Neural crest cell (in vitro differentiated cells): ENCODE measurements around the gene ATG5. TPM values are rescaled to one million over a fixed set of nuclear protein-coding genes. Genes with fewer than 3 reads are reported as not detected.

Experiments used
- DNase-seq: peaks from one replicate; pipeline ENCODE4 v3.0.0; 2021; ENCODE audit warnings: low read depth, mixed read lengths, low spot score
- H3K27ac Mint-ChIP-seq: one replicate; pipeline ENCODE4 v1.8.0; 2021; ENCODE audit warnings: mild to moderate bottlenecking, mixed read lengths; ENCODE audit not compliant: unreplicated experiment
- H3K27me3 Mint-ChIP-seq: 2 replicates; pipeline ENCODE4 v1.8.0; 2021; ENCODE audit warnings: low read depth, mild to moderate bottlenecking, mixed read lengths
- H3K36me3 Mint-ChIP-seq: 2 replicates; pipeline ENCODE4 v1.8.0; 2021; ENCODE audit warnings: low read depth, mild to moderate bottlenecking, mixed read lengths
- H3K4me1 Mint-ChIP-seq: 2 replicates; pipeline ENCODE4 v1.8.0; 2021; ENCODE audit warnings: mixed read lengths
- H3K4me3 Mint-ChIP-seq: one replicate; pipeline ENCODE4 v1.8.0; 2021; ENCODE audit warnings: mild to moderate bottlenecking, mixed read lengths
- H3K9me3 Mint-ChIP-seq: 2 replicates; pipeline ENCODE4 v1.8.0; 2021; ENCODE audit warnings: mixed read lengths
- CTCF ChIP-seq: fragments of 200-600 bp; sonication (generic); conservative IDR thresholded peaks from 2 replicates; pipeline ENCODE4 v1.5.0; 2021; ENCODE audit warnings: antibody characterized with exemption, mild to moderate bottlenecking
- total RNA-seq: library from RNA; stranded (reverse); gene quantifications from 2 replicates; pipeline ENCODE4 v1.2.1, GENCODE V29; 2021

The ATG5 gene
- total RNA-seq, 1 donor from 2014 or later = 22.5 TPM

DNA sequence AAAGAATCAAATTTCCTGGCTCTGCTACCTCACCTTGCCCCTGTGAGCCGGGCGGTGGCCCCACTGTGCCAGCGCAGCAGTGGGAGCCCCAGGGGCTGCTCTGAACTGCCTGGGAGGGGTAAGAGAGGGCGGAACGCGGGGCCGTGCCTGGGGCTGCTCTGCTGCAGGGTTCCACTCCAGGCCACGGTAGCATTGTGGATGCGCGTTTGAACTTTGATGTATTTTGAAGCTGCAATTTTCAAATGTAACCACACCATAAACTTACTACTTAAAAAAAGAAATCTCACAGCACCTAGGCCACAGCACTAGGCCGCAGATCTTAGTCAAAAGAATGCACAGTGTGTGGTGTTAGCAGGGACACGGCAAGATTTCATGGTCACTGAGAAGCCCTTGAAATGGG is 181.9 kb downstream of the ATG5 start:
- H3K9me3 Mint-ChIP-seq = no peaks in the 10 kb centered on the region
- H3K27ac Mint-ChIP-seq = no peak overlapping the region
- no peak overlapping the region for H3K4me3 Mint-ChIP-seq
- peaks cover 19% of the 10 kb centered on the region for H3K4me1 Mint-ChIP-seq
- peaks cover 4% of the 10 kb centered on the region for H3K27me3 Mint-ChIP-seq
- H3K36me3 Mint-ChIP-seq = no peaks in the 10 kb centered on the region
- TF ChIP-seq CTCF = no peak
- DNase-seq = no peak

DNA sequence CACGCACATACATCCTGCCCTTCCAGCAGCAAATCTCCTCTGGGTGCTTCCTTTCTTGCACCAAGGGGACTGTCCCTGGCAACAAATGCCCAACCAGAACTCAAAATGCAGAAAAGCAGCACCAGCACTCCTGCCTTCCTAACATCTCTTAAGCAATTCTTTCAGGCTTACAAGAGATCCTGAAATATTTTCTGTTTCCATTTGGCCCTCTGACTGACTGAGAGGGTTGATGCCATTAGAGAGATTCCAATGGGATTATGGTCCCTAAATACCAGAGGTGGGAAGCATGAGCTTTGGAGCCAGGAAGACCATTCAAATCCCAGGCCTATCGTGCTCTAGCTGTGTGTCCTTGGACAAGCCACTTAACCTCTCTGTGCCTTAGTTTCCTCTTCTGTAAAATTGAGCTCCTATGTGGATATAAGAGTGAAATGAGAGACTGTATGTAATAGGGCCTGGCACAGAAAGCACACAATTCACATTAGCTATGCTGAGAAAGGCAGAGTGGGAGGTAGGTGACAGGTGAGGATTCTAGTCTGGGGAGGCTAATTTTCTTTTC is 182.6 kb downstream of the ATG5 start:
- Mint-ChIP-seq H3K27me3 (peaks cover 4% of the 10 kb centered on the region), H3K4me3 (no peak overlapping the region), H3K4me1 (peaks cover 19% of the 10 kb centered on the region), H3K27ac (no peak overlapping the region), H3K36me3 (no peaks in the 10 kb centered on the region), H3K9me3 (no peaks in the 10 kb centered on the region)
- no peak for TF ChIP-seq CTCF
- DNase-seq = no peak

- Mint-ChIP-seq H3K4me3 (no peak overlapping the region), H3K36me3 (no peaks in the 10 kb centered on the region), H3K27ac (no peak overlapping the region), H3K9me3 (no peaks in the 10 kb centered on the region), H3K27me3 (peaks cover 4% of the 10 kb centered on the region), H3K4me1 (peaks cover 19% of the 10 kb centered on the region)
- DNase-seq = no peak
- no peak for TF ChIP-seq CTCF
These were observed 183.9 kb downstream of the ATG5 start for GRCh38 chr6:106141441-106142237.

DNA sequence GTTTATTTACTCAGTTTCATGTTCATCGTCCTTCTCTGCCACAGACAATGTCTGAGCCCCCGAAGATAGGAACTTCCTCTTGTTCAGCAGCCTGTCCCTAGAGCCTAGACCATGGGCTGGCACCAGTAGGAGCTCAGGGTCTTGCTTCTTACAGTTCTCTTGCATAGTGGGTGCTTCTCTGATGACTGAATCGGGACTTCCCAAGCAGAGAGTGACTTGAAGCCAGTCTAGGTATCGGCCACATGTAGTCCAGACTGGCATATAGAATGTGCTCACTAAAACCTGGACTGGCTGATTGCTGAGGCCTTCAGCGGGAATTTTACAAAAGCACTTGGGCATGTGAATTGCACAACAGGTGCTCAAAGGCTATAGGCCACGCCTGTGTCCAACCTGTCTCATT is 187.4 kb downstream of the ATG5 start:
- Mint-ChIP-seq H3K9me3 (no peaks in the 10 kb centered on the region), H3K4me1 (peaks cover 12% of the 10 kb centered on the region), H3K27ac (no peak overlapping the region), H3K27me3 (no peaks in the 10 kb centered on the region), H3K36me3 (no peaks in the 10 kb centered on the region), H3K4me3 (no peak overlapping the region)
- DNase-seq = no peak
- TF ChIP-seq CTCF = no peak

GRCh38 chr6:106136845-106137244 is 188.7 kb downstream of the ATG5 start:
- DNase-seq = no peak
- H3K27ac Mint-ChIP-seq = no peak overlapping the region

More at GRCh38 chr6:106136845-106137244, 188.7 kb downstream of the ATG5 start:
- no peak overlapping the region for H3K4me3 Mint-ChIP-seq
- H3K36me3 Mint-ChIP-seq = no peaks in the 10 kb centered on the region
- no peaks in the 10 kb centered on the region for H3K27me3 Mint-ChIP-seq
- TF ChIP-seq CTCF = no peak
- peaks cover 4% of the 10 kb centered on the region for H3K4me1 Mint-ChIP-seq
- H3K9me3 Mint-ChIP-seq = no peaks in the 10 kb centered on the region
